Activated CD8-positive, alpha-beta memory T cell treated with anti-CD3 and anti-CD28 coated beads for 1 hour (primary cell): ENCODE results near the gene COLGALT1.
A peak's percentile ranks its signal among the peaks of the same experiment; 100 is the strongest.
"Not testable (repeated sequence)": the region's sequence is repeated elsewhere in the genome, so short reads cannot be mapped to it uniquely, and the experiment has no call there.

Source experiments
- DNase-seq, 2 donors: peaks; one replicate each; pipeline ENCODE4 v3.0.0-alpha.2; 2020; ENCODE audit warnings: low read depth in 1 of 2; ENCODE audit errors: extremely low read depth in 1 of 2

COLGALT1 gene

DNA sequence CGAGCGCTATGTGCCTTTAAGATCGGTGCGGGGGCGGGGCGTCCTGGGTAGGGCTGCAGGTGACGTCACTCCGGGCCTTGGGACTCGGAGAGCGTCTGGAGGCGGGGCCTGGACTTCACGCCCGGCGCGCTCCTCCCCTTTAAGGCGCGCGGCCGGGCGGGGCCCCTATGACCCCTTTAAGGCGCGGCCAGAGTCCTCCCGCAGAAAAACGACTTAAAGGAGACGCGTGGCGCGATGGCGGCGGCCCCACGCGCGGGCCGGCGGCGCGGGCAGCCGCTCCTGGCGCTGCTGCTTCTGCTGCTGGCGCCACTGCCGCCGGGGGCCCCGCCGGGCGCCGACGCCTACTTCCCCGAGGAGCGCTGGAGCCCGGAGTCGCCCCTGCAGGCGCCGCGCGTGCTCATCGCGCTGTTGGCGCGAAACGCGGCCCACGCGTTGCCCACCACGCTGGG is at the start of gene COLGALT1:
TSS of gene COLGALT1 (plus strand) at position 170 of the 449 bp plus-strand sequence. CDS start at position 235, 65 bp downstream.
- peak; percentile 95 to 99 for DNase-seq

DNA sequence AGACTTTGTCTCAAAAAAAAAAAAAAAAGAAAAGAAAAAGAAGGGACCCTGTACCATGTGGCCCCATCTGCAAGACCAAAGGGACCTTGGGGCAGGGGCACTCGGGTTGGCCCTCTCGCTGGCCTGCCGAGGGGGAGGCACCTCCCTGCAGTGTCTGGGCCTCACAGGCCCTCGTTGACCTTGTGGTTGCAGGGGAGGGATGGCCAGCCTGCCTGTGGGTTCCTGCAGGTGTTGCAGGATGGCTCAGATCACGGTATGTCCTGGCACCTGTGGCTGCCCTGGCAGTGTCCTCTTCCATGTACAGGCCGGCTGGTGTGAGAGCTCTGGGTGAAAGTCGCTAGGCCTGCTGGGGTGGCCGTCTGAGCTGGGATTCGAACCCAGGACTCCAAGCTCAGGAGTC is 48.7 kb upstream of the COLGALT1 start:
- DNase-seq: no peak

DNA sequence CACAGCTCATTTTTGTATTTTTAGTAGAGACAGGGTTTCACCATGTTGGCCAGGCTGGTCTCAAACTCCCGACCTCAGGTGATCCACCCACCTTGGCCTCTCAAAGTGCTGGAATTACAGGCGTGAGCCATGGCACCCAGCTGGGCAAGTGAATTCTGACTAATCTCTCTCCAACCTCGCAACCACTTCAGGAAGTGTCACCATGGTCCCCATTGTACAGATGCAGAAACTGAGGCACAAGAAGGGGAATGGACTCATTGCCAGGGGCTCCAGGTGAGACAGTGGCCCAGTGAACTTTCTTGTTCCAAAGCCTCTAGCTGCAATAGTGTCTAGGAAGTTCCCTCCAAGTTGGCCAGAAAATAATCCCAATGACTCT is 46.9 kb upstream of the COLGALT1 start:
- DNase-seq: not testable (repeated sequence)

DNA sequence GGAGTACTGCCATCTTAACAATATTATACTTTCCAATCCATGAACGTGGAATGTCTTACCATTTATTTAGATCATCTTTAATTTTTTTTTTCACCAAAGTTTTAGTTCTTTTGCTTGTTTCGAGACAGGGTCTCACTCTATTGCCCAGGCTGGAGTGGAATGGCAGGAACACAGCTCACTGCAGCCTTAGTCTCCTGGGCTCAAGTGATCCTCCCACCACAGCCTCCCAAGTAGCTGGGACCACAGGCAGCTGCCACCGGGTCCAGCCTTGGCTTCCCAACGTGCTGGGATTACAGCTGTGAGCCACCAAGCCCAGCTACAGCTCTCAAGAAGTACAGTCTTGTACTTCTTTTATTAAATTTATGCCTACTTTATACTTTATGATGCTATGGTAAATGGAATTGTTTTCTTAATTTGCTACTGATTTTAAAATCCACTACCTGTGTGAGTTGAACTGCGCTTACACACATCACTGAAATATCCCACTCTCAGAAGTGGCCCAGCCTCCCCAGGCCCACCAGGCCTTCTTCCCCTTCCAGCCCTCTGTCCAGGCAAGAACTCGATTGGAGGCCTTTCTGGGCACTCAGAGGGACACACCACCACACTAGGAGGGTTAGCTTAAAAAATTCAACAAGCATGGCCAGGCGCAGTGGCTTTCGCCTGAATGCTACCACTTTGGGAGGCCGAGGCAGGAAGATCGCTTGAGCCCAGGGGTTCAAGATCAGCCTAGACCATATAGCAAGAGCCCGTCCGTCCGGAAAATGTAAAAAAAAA is 45.0 kb upstream of the COLGALT1 start:
- no peak for DNase-seq

DNA sequence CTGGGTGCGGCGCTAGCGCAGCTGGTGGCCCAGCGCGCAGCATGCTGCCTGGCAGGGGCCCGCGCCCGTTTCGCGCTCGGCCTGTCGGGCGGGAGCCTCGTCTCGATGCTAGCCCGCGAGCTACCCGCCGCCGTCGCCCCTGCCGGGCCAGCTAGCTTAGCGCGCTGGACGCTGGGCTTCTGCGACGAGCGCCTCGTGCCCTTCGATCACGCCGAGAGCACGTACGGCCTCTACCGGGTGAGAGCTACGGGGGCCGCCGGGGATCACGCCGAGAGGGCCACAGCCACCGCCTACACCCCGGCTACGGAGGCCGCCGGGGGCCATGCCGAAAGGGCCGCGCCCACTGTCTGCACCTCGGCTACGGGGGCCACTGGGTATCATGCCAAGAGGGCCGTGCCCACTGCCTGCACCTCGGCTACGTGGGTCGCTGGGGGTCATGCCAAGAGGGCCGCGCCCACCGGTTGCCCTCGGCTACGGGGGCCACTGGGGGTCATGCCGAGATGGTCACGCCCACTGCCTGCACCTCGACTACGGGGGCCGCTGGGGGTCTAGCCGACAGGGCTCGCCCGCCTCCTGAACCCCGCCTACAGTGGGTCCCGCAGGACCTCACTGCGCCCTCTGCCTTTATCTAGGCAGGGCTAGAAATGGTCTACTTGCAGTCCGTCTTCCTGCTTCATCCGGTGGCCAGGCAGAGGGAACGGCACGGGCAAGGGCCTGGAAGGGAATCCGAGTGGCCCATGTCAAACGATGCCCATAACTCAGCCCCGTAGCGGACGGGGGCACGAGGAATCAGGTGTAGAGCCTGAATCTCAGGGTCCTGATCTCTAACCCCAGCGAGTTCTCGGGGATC is 43.5 kb upstream of the COLGALT1 start:
- DNase-seq: peak; percentile 76 to 79

DNA sequence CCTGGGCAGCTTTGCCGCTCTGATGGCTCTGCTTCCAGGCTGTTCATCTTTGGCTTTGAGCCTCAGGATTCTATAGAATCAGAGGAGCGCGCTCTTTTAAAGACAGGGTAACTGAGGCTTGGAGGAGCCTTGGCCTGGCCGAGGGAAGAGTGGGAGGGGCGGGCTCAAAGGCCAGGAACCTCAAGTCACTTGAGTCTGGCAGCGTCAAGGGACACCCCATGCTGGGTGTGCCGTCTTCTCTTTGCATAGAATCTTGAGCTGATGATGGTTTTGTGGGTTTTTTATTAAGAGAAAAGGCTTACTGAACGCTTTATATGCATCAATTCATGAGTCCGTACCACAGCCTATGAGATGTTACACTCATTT is 42.9 kb upstream of the COLGALT1 start:
- no peak for DNase-seq

DNA sequence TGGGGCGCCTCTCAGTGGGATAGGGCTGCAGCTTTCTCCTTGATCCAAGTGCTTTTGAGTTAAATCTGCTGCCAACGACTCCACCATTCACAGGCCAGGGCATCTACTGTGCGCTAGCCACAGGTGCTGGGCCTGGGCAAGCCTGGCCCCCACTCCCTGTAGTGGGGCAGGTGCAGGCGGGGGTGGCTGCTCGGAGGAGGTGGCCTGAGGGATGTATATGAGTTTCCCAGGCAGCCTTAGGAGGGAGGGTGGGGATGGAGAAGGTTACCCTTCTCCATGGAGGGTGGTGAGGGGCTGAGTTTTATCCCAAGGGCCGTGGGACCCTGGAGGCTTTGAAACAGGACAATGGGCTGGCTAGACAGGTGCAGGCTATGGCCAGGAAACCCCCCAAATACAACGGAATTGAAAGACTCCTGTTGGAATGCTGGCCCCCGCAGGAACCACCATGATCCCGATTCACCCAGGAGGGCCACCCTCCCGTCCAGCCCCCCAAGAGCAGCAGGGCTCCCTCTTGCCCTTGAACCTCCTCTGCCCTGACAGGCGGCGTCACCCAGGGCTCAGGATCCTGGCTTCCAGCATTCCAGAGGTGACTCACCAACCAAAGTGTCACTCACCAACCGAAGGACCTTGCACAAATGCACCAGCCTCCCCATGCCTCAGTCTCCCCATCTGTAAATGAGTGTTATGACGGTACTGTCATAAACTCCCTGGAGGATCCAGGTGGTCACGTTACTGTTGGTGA is 39.9 kb upstream of the COLGALT1 start:
- DNase-seq: no peak

DNA sequence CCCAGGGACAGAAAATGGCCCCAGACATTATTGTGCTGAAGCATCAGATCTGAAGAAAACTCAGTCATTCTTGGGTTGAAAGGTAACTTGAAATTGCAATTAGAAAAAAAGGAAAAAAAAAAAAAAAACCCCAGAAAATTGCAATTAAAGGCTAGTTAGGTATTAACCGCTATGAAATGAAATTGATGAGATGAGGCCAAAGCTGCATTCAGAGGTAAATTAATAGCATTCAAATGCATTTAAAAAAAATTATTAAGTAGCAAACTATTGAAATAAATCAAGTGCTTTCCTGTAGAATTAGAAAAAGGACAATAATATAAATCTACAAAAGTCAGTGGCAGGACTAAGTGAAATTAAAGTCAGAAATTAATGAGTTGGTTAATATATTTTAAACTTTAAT is 37.6 kb upstream of the COLGALT1 start:
- no peak for DNase-seq

DNA sequence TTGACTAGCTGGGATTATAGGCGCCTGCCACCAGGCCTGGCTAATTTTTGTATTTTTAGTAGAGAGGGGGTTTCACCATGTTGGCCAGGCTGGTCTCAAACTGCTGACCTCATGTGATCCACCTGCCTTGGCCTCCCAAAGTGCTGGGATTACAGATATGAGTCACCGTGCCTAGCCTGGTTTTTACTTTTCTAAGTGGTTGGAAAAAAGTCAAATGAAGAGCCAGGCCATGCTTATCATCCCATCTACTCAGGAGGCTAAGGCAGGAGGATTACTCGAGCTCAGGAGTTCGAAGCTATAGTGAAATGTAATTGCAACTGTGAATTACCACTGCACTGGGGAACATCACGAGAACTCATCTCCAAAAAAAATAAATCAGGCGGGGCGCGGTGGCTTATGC is 36.8 kb upstream of the COLGALT1 start:
- not testable (repeated sequence) for DNase-seq

DNA sequence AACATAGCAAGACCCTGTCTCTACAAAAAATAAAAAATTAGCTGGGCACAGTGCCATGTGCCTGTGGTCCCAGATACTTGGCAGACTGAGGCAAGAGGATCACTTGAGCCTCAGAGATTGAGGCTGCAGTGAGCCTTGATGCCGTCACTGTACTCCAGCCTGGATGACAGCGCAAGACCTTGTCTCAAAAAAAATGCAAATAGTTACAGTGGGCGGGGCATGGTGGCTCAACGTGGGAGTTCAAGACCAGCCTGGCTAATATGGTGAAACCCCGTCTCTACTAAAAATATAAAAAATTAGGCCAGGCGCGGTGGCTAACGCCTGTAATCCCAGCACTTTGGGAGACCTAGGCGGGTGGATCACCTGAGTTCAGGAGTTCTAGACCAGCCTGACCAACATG is 35.5 kb upstream of the COLGALT1 start:
- DNase-seq: no peak

DNA sequence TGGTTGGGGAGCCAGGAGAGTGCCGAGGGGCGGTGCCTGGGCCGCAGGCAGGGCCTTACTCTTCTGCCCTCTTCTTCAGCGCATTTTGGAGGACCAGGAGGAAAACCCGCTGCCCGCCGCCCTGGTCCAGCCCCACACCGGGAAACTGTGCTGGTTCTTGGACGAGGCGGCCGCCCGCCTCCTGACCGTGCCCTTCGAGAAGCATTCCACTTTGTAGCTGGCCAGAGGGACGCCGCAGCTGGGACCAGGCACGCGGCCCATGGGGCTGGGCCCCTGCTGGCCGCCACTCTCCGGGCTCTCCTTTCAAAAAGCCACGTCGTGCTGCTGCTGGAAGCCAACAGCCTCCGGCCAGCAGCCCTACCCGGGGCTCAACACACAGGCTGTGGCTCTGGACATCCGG is 34.6 kb upstream of the COLGALT1 start:
- no peak for DNase-seq

DNA sequence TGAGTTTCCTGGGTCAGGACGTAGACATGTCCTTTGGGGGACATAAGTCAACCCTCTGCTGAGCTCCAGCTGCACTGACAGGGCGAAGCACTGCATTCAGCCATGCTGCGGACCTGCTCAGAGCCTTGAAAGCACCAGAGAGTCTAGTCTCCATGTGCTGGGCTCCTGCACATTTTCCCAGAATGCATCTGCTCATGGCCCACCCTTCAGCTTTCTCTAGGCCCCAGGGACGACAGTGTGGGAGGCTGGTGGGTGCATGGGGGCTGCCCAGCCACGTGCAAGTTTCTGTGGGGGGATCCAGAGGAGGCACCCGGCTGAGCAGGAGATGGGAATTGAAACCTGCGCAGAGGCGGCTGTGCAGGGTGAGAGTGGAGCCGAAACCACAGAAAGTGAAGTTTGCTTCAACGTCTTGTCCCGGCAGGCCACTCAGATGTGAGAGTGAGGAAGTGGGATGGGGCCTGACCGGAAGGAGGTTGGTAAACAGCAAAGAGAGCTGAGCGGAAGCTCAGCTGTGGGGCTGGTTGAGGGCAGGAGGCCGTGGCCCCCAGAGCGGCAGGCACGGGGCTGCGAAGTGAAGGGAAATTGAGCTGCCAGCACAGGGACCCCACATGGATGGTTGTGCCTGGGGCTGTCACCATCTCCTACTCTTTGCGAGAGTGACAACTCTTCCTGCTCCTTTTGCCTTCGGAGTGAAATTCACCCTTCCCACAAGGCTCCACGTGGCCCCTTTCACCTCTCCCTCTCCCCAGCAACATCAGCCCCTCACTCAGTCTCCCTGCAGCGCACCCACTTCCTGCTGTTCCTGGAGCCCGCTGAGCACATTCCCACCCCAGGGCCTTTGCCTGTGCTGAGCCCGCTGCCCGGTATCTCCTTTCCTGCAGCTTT is 32.2 kb upstream of the COLGALT1 start:
- peak in 1 of 2 donors; percentile 15 for DNase-seq

DNA sequence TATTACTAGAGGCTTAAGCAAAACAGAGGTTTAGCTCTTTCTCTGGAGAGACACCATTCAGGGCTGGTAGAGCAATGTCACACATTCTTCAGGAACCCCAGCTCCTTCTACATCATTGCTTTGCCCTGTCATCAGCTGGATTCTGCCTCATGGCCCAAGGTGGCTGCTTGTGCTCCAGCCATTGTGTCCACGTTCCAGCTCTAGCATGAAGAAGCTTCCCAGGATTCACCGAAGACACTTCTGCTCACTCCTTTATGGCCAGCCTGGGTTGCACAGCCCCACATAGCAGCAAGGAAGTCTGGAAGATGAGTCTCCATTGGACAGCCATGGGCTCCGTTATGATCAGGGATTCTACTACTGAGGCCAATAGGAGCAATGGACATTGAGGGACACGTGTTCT is 30.8 kb upstream of the COLGALT1 start:
- DNase-seq: no peak

DNA sequence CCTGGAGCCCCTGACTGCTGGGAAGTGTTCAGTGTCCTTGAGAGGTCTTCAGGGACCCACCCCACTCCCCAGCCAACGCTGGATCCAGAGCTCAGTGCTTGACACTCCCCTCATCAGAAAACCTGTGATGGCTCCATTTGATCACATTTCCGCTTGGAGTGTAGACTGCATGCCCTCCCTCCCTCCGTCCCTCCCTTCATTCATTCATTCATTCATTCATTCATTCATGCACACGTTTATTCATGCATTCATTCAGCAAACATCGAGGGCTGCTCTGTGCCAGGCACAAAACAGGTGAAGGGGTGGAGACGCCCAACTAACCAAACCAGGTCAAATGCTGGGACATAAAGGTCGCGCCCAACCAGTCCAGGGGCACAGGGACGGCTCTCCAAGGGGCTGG is 30.3 kb upstream of the COLGALT1 start:
- DNase-seq: no peak

DNA sequence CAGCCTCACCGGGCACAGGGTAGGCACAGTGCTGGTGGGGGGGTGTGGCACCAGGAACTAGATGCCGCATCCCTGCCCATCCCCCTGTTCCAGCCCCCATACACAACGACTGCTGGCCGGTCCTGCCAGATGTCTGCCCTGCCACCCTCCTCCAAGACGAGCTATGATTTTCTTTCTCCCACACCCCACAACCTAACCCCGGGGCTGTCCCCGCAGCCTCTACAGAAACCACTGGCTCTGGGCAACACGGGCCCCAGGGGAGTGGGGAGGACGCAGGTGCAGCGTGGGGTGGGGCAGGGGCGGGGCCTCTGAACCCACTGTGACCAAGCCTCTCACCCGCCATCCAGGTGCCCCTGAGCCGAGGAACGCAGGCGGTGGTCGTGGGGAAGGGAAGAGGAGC is 28.5 kb upstream of the COLGALT1 start:
- no peak for DNase-seq

DNA sequence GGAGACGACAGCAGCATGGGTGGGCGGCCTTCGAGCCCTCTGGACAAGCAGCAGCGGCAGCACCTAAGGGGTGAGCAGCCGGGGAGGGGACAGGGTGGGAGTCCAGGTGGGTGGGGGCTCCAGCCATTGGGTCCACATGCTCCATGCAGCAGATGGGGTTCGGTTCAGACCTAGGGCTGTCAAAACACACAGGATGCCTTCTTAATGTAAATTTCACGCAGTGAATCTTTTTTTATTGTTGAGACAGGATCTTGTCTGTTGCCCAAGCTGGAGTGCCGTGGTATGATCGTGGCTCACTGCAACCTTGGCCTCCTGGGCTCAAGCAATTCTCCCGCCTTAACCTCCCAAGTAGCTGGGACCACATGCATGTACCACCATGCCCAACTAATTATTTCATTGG is 28.1 kb upstream of the COLGALT1 start:
- DNase-seq: no peak

DNA sequence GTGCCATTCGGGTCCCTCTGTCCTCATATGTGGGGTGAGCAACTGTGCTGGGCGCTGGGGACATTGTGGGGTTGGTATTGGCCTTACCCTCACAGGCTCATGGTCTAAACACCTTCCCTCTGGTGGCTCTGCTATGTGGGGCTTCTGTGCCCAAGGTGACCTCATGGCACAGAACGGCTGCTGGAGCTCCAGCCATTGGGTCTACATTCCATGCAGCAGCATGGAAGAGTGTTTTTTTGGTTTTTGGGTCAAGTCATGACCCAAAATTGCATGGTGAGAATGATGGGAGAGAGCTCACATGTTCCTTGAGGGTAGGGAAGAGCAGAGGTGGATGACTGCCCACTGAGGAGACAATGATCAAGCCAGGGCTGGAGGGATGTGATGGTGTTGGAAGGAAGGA is 26.8 kb upstream of the COLGALT1 start:
- no peak for DNase-seq

DNA sequence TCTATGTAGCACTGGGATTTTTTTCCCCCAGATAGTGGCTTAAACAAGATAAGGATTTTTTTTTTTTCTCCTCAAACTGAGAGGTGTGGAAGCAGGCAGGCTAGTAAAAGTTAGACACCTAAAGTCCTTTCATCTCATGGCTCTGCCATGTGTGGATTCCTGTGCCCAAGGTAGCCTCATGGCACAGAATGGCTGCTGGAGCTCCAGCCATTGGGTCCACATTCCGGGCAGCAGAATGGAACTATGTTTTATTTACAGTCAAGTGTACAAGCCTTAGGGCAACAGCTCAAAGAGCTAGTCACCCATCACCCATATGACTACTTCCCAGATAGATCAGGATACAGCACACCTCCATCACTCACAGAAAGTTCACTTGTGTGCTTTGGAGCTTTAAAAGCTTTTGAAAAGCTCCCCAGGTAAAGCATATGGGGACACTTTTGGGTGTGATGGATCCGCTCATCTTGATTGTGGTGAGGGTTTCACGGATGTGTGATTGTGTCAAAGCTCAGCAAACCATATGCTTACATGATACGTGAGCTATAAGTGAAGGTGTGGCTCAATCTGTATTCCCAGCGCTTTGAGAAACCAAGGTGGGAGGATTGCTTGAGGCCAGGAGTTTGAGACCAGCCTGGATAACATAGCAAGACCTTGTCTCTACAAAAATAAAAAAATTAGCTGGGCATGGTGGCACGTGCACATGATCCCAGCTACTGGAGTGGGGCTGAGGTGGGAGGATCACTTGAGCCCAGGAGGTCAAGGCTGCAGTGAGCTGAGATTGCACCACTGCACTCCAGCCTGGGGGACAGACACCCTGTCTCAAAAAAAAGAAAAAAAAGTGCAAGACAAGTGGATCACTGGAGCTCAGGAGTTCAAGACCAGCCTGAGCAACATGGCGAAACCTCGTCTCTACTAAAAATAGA is 25.9 kb upstream of the COLGALT1 start:
- DNase-seq: no peak

DNA sequence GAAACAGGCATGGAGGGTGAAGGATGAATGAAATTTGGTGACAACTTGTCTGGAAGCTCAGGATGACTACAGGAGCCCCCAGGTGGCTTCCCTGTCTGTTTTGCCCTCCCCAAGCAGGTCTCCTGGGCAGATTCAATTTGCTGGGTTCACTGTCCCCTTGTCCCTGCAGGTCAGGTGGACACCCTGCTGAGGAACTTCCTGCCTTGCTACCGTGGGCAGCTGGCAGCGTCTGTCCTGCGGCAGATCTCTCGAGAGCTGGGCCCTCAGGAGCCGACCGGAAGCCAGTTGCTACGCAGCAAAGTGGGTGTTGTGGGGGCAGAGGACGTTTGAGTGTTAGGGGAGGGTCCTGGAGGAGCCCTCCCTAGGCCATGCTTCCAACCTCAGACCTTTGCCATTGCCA is 24.9 kb upstream of the COLGALT1 start:
- no peak for DNase-seq
